SK-N-SH (cell line): Measurements from ENCODE around the gene STIM1. TPM values are rescaled to one million over a fixed set of nuclear protein-coding genes. Genes with fewer than 3 reads are reported as not detected.

Source experiments
- CTCF ChIA-PET: fragments of 300-600, 350-600 bp; formaldehyde crosslinking; extraction: SDS; loops from one replicate; lab custom pipeline; 2021; lab: Yijun Ruan, JAX
- POLR2A ChIA-PET: fragments of 350-600 bp; sonication (Branson Sonifier 250); formaldehyde crosslinking; extraction: SDS; loops from one replicate; lab custom pipeline; 2020; ENCODE audit warnings: antibody characterized with exemption, inconsistent platforms; lab: Yijun Ruan, JAX
- DNase-seq: peaks from one replicate; pipeline ENCODE4 v3.0.0; 2012
- H2AFZ ChIP-seq: fragments of 200-600 bp; sonication (generic); 2 replicates; pipeline ENCODE4 v1.8.1; 2016; ENCODE audit warnings: antibody characterized with exemption, mild to moderate bottlenecking, low read depth
- H3F3A ChIP-seq: fragments of 200-600 bp; sonication (generic); replicated peaks from 2 replicates; pipeline ENCODE3; 2016; ENCODE audit warnings: antibody characterized with exemption, mild to moderate bottlenecking; ENCODE audit not compliant: insufficient read depth
- H3K27ac ChIP-seq, 2 experiments: fragments of 200-500 bp in 1 of 2; fragments of 200-600 bp in 1 of 2; sonication (Bioruptor generic) in 1 of 2; sonication (generic), shearing (Covaris generic) in 1 of 2; 2 replicates each; pipeline versions ENCODE4 v1.5.1 to v1.6.1; 2014 to 2016; ENCODE audit warnings: low read depth in 2 of 2, inconsistent platforms in 1 of 2, low read length in 1 of 2, mild to moderate bottlenecking in 1 of 2, mixed read lengths in 1 of 2
- H3K27me3 ChIP-seq: fragments of 200-600 bp; sonication (generic), shearing (Covaris generic); 2 replicates; pipeline ENCODE4 v1.6.1; 2016; ENCODE audit warnings: mixed run types; ENCODE audit not compliant: insufficient read depth
- H3K36me3 ChIP-seq, 2 experiments: fragments of 200-500 bp in 1 of 2; fragments of 200-600 bp in 1 of 2; sonication (Bioruptor generic) in 1 of 2; sonication (generic) in 1 of 2; replicated peaks in 1 of 2; 2 replicates each; pipeline versions ENCODE3 to v1.5.1; 2014 to 2016; ENCODE audit warnings: low read length in 1 of 2, mild to moderate bottlenecking in 1 of 2; ENCODE audit not compliant: insufficient read depth in 2 of 2, control insufficient read depth in 1 of 2
- H3K4me1 ChIP-seq, 2 experiments: fragments of 200-500 bp in 1 of 2; fragments of 200-600 bp in 1 of 2; sonication (Bioruptor generic) in 1 of 2; sonication (generic), shearing (Covaris generic) in 1 of 2; 2 replicates each; pipeline versions ENCODE4 v1.5.1 to v1.6.1; 2014 to 2016; ENCODE audit warnings: low read depth in 1 of 2, low read length in 1 of 2, mixed run types in 1 of 2; ENCODE audit not compliant: insufficient read depth in 2 of 2, control insufficient read depth in 1 of 2
- H3K4me2 ChIP-seq: fragments of 200-600 bp; sonication (generic), shearing (Covaris generic); 2 replicates; pipeline ENCODE4 v1.6.1; 2017; ENCODE audit warnings: mixed run types
- H3K4me3 ChIP-seq, 2 experiments: fragments of 200-500 bp in 1 of 2; fragments of 200-600 bp in 1 of 2; sonication (Bioruptor generic) in 1 of 2; sonication (generic), shearing (Covaris generic) in 1 of 2; 2 replicates each; pipeline versions ENCODE4 v1.5.1 to v1.8.1; 2014 to 2016; ENCODE audit warnings: low read depth in 2 of 2, inconsistent platforms in 1 of 2, low read length in 1 of 2, mild to moderate bottlenecking in 1 of 2, mixed read lengths in 1 of 2, moderate library complexity in 1 of 2
- H3K79me2 ChIP-seq: fragments of 200-600 bp; sonication (generic); 2 replicates; pipeline ENCODE4 v1.8.1; 2017; ENCODE audit warnings: mild to moderate bottlenecking; ENCODE audit not compliant: insufficient read depth
- H3K9ac ChIP-seq: fragments of 200-600 bp; sonication (generic); 2 replicates; pipeline ENCODE4 v1.6.1; 2017; ENCODE audit warnings: mixed run types
- H3K9me2 ChIP-seq: fragments of 200-600 bp; sonication (generic); 2 replicates; pipeline ENCODE4 v1.6.1; 2017; ENCODE audit warnings: mixed run types
- H3K9me3 ChIP-seq: fragments of 200-600 bp; sonication (generic); 2 replicates; pipeline ENCODE4 v1.6.1; 2017; ENCODE audit warnings: mixed run types, mild to moderate bottlenecking, moderate library complexity
- H4K20me1 ChIP-seq: fragments of 200-600 bp; sonication (generic); 2 replicates; pipeline ENCODE4 v1.6.1; 2017; ENCODE audit warnings: mild to moderate bottlenecking, mixed run types; ENCODE audit not compliant: insufficient read depth
- ELF1 ChIP-seq: IDR thresholded peaks from 2 replicates; pipeline ENCODE4 v1.4.0; 2012
- EP300 ChIP-seq, 2 experiments: IDR thresholded peaks; 2 replicates each; pipeline versions ENCODE4 v1.4.0 to v1.6.1; 2012; ENCODE audit warnings: borderline replicate concordance in 1 of 2, low read depth in 1 of 2, low read length in 1 of 2
- FOXJ3 ChIP-seq: sonication (generic); formaldehyde crosslinking; IDR thresholded peaks from 2 replicates; pipeline ENCODE4 v1.5.1; 2020; ENCODE audit warnings: mild to moderate bottlenecking, missing genetic modification reagents
- JUND ChIP-seq: IDR thresholded peaks from 2 replicates; pipeline ENCODE4 v1.4.0; 2012
- MXI1 ChIP-seq: IDR thresholded peaks from 2 replicates; pipeline ENCODE4 v1.6.1; 2012; ENCODE audit warnings: mild to moderate bottlenecking, low read depth, low read length, improper control_type of control experiment
- NFIC ChIP-seq: IDR thresholded peaks from 2 replicates; pipeline ENCODE4 v1.4.0; 2012; ENCODE audit warnings: borderline replicate concordance
- NRF1 ChIP-seq: IDR thresholded peaks from 2 replicates; pipeline ENCODE4 v1.6.1; 2012; ENCODE audit warnings: low read depth, mild to moderate bottlenecking, low read length
- RFX5 ChIP-seq: IDR thresholded peaks from 2 replicates; pipeline ENCODE4 v1.6.1; 2012; ENCODE audit warnings: mild to moderate bottlenecking, improper control_type of control experiment, low read length
- RXRA ChIP-seq: IDR thresholded peaks from 2 replicates; pipeline ENCODE4 v1.4.0; 2012; ENCODE audit warnings: low read depth, mild to moderate bottlenecking, borderline replicate concordance
- SMC3 ChIP-seq: IDR thresholded peaks from 2 replicates; pipeline ENCODE4 v1.6.1; 2012; ENCODE audit warnings: low read depth, low read length, improper control_type of control experiment
- TAF1 ChIP-seq: IDR thresholded peaks from 2 replicates; pipeline ENCODE4 v1.6.1; 2012; ENCODE audit warnings: low read depth, mild to moderate bottlenecking, low read length, moderate library complexity, borderline replicate concordance
- TCF12 ChIP-seq: IDR thresholded peaks from 2 replicates; pipeline ENCODE4 v1.4.0; 2012
- TEAD4 ChIP-seq: IDR thresholded peaks from 2 replicates; pipeline ENCODE4 v1.4.0; 2012; ENCODE audit warnings: mild to moderate bottlenecking, borderline replicate concordance; ENCODE audit not compliant: insufficient read depth
- ZBTB33 ChIP-seq: IDR thresholded peaks from 2 replicates; pipeline ENCODE4 v1.4.0; 2012; ENCODE audit warnings: low read depth, borderline replicate concordance
- WGBS: methylation state at CpG from one replicate; pipeline ENCODE4 v1.1.6; 2017; ENCODE audit warnings: low lambda C conversion rate; 5-methylcytosine and 5-hydroxymethylcytosine counted together
- polyA plus RNA-seq, 3 experiments: library from polyadenylated mRNA; depleted of rRNA; stranded (reverse); fragments of >200 nt; gene quantifications; 2 replicates each; pipeline ENCODE4 v1.2.3, GENCODE V29; 2012
- TF ChIP-seq, protein P1 (sequence below): IDR thresholded peaks from 2 replicates; pipeline ENCODE4 v1.4.0; 2012; ENCODE audit warnings: low read depth
- TF ChIP-seq, protein P2 (sequence below): IDR thresholded peaks from 2 replicates; pipeline ENCODE4 v1.6.1; 2012; ENCODE audit warnings: mild to moderate bottlenecking, low read depth, low read length, moderate library complexity
- TF ChIP-seq, protein P3 (sequence below): fragments of 150-350 bp; IDR thresholded peaks from 2 replicates; pipeline ENCODE4 v1.6.1; 2017; ENCODE audit warnings: antibody characterized with exemption, low read length, low read depth, borderline replicate concordance

Gene STIM1
- polyA plus RNA-seq, 1 of the 3 experiments (the other 2 are of a cell fraction) = 29.5 TPM

GRCh38 chr11:3911908-3912505 lies 56.5 kb downstream of the STIM1 start:
- H3K9me3 ChIP-seq = no peaks in the 10 kb centered on the region
- ChIA-PET POLR2A (no interaction called here), CTCF (interaction anchor here (1.1 to 1.4 kb wide), 2 partner anchors 160 to 161 kb away, joined by 3 to 4 read pairs; no protein-coding TSS in a partner anchor)
- no peak overlapping the region for H3K27ac ChIP-seq
- H4K20me1 ChIP-seq = 0 out of 2 replicates have a peak, but pooled peaks cover 4% of the 10 kb centered on the region
- H2AFZ ChIP-seq = no peak overlapping the region
- H3K4me2 ChIP-seq = no peak overlapping the region
- H3K4me3 ChIP-seq = no peak overlapping the region
- no peaks in the 10 kb centered on the region for H3K36me3 ChIP-seq
- H3K9ac ChIP-seq = no peak overlapping the region
- H3K9me2 ChIP-seq = no peaks in the 10 kb centered on the region
- DNase-seq = no peak
- no peaks in the 10 kb centered on the region; a peak in 1 of 4 replicates for H3K4me1 ChIP-seq
- H3K79me2 ChIP-seq = no peaks in the 10 kb centered on the region
- H3F3A ChIP-seq = no peaks in the 10 kb centered on the region
- TF ChIP-seq FOXJ3 (CRISPR knock-in tag) (no peak), NRF1 (no peak), EP300 (IDR thresholded peaks at IDR 0.05; ENCODE audit: borderline replicate concordance in 1 of 2, low read depth in 1 of 2, low read length in 1 of 2) (no peak), RXRA (no peak), ZBTB33 (no peak), TEAD4 (no peak), MXI1 (no peak), RFX5 (no peak), SMC3 (no peak), JUND (no peak), TCF12 (no peak), NFIC (no peak), ELF1 (no peak), TAF1 (no peak)
- TF ChIP-seq, protein P1, sequence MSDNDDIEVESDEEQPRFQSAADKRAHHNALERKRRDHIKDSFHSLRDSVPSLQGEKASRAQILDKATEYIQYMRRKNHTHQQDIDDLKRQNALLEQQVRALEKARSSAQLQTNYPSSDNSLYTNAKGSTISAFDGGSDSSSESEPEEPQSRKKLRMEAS = no peak
- TF ChIP-seq, protein P2, sequence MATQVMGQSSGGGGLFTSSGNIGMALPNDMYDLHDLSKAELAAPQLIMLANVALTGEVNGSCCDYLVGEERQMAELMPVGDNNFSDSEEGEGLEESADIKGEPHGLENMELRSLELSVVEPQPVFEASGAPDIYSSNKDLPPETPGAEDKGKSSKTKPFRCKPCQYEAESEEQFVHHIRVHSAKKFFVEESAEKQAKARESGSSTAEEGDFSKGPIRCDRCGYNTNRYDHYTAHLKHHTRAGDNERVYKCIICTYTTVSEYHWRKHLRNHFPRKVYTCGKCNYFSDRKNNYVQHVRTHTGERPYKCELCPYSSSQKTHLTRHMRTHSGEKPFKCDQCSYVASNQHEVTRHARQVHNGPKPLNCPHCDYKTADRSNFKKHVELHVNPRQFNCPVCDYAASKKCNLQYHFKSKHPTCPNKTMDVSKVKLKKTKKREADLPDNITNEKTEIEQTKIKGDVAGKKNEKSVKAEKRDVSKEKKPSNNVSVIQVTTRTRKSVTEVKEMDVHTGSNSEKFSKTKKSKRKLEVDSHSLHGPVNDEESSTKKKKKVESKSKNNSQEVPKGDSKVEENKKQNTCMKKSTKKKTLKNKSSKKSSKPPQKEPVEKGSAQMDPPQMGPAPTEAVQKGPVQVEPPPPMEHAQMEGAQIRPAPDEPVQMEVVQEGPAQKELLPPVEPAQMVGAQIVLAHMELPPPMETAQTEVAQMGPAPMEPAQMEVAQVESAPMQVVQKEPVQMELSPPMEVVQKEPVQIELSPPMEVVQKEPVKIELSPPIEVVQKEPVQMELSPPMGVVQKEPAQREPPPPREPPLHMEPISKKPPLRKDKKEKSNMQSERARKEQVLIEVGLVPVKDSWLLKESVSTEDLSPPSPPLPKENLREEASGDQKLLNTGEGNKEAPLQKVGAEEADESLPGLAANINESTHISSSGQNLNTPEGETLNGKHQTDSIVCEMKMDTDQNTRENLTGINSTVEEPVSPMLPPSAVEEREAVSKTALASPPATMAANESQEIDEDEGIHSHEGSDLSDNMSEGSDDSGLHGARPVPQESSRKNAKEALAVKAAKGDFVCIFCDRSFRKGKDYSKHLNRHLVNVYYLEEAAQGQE = no peak
- TF ChIP-seq, protein P3, sequence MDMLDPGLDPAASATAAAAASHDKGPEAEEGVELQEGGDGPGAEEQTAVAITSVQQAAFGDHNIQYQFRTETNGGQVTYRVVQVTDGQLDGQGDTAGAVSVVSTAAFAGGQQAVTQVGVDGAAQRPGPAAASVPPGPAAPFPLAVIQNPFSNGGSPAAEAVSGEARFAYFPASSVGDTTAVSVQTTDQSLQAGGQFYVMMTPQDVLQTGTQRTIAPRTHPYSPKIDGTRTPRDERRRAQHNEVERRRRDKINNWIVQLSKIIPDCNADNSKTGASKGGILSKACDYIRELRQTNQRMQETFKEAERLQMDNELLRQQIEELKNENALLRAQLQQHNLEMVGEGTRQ = no peak
- no peaks in the 10 kb centered on the region for H3K27me3 ChIP-seq
- 94% methylated on average over 3 of the region's 3 CpGs for WGBS
